ENCODE measurements around the gene LRRC72. TPM values are rescaled to one million over a fixed set of nuclear protein-coding genes. Genes with fewer than 3 reads are reported as not detected.

The LRRC72 gene
- total and polyA plus RNA-seq, 11 donors, result not detected

DNA sequence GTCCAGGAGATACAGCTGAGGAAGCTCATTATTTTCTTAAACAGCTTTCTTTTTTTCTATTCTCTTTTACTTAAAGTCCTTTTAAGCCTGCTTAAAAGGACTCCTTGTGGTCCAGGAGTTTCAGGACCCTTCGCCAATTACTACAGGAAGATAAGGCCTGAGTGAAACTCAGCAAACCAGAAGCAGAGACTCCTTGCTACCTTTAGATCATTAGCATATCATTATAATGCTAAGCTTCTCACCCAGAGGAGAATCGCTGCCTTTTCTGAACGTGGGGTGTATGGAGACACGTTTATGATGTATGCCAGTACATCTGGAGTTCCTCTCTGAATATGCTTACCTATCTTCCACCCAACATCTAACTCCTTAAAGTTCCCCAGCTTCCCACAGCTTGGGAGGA is 71.4 kb downstream of the LRRC72 start:
- TF ChIP-seq POLR2A (IDR thresholded peaks at IDR 0.05), result no peak
- TF ChIP-seq, protein P1, sequence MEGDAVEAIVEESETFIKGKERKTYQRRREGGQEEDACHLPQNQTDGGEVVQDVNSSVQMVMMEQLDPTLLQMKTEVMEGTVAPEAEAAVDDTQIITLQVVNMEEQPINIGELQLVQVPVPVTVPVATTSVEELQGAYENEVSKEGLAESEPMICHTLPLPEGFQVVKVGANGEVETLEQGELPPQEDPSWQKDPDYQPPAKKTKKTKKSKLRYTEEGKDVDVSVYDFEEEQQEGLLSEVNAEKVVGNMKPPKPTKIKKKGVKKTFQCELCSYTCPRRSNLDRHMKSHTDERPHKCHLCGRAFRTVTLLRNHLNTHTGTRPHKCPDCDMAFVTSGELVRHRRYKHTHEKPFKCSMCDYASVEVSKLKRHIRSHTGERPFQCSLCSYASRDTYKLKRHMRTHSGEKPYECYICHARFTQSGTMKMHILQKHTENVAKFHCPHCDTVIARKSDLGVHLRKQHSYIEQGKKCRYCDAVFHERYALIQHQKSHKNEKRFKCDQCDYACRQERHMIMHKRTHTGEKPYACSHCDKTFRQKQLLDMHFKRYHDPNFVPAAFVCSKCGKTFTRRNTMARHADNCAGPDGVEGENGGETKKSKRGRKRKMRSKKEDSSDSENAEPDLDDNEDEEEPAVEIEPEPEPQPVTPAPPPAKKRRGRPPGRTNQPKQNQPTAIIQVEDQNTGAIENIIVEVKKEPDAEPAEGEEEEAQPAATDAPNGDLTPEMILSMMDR (IDR thresholded peaks at IDR 0.05), result no peak
- H3K4me1 ChIP-seq, result no peaks in the 10 kb centered on the region
- H3K4me3 ChIP-seq, result no peak overlapping the region
- 61 to 70% (median 64%) methylated on average over 4 of the region's 4 CpGs for WGBS, 4 donors
- H3K27me3 ChIP-seq, result no peaks in the 10 kb centered on the region
- DNase-seq (no peak), ATAC-seq (no peak)
- peaks cover 0 to 61% (median 46%) of the 10 kb centered on the region in 9 donors for H3K36me3 ChIP-seq
- no peaks in the 10 kb centered on the region for H3K9me3 ChIP-seq
- intact Hi-C loops (cut with DNase I), result no loop called here
- no peak overlapping the region for H3K27ac ChIP-seq

DNA sequence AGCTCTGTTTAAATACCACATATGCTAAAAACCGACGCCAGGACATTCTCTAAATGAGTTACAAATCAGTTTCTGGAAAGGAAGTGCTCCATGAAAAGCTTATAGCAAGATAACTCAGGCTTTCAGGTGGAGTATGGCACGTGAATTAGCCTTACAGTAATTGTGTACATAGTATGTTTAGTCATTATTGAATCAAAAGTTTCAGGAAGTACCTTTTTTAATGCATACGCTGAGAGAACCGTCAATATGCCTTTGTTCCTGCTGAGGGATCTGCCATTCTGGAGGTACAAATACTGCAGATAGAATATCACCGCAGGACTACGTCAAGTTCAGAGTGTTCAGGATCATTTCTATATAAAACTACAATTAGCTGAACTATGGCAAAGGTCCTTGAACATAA is 73.2 kb downstream of the LRRC72 start:
- ATAC-seq, result no peak
- Histone ChIP-seq H3K4me1 (no peaks in the 10 kb centered on the region), H3K27ac (no peak overlapping the region), H3K27me3 (no peaks in the 10 kb centered on the region), H3K36me3 (peaks cover 0 to 79% (median 65%) of the 10 kb centered on the region in 9 donors), H3K4me3 (no peak overlapping the region), H3K9me3 (no peaks in the 10 kb centered on the region)
- no peak for DNase-seq
- 85 to 89% (median 87%) methylated on average over 7 of the region's 7 CpGs for WGBS, 4 donors
- intact Hi-C loops (cut with DNase I), result loop anchor here in 2 of 10 donors (5.0 to 10.0 kb wide), 2 partner anchors 87 to 315 kb away; no protein-coding TSS in a partner anchor
- TF ChIP-seq POLR2A (IDR thresholded peaks at IDR 0.05), result no peak
- TF ChIP-seq, protein P1 (IDR thresholded peaks at IDR 0.05), result no peak

DNA sequence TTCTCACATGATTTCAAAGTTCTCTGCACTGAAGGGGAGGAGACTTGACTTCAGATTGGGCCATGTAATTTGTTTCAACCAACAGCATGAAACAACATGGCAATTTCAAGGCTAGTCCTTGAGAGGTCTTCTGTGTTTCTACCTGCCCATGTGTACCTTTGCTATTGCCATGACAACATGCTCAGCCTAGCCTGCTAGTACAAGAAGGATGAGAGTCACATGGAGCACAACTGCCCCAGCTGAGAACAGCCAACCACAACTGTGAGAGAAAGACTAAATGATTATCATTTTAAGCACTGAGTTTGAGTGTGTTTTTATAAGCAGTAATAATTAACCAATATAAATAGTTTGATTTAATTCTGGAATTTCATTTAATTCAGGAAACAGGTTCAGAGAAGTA is 77.0 kb downstream of the LRRC72 start:
- intact Hi-C loops (cut with DNase I), result loop anchor here in 2 of 10 donors (5.0 to 10.0 kb wide), 2 partner anchors 84 to 311 kb away; no protein-coding TSS in a partner anchor
- TF ChIP-seq POLR2A (IDR thresholded peaks at IDR 0.05), result no peak
- TF ChIP-seq, protein P1 (IDR thresholded peaks at IDR 0.05), result no peak
- Histone ChIP-seq H3K36me3 (peaks cover 0 to 100% (median 84%) of the 10 kb centered on the region in 9 donors), H3K27ac (no peak overlapping the region), H3K27me3 (no peaks in the 10 kb centered on the region), H3K4me1 (no peaks in the 10 kb centered on the region), H3K4me3 (no peak overlapping the region), H3K9me3 (no peaks in the 10 kb centered on the region)
- ATAC-seq (no peak), DNase-seq (no peak)

DNA sequence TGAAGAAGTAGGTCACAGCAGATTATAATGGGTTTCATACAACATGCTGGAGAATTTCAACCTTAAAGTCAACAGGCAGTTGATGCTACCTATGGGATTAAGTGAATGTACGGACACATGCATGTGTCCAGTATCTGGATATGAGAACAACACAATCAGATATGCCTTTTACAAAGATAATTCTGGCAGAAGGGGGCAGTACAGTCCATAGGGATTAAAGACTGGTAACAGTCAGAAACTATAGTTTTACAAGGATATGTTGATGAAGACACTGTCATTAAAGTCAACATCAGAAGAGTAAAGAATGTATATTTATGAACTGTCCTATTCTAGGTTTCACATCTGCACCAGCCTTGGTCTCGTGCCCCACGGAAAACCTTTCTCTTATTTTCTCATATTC is 77.4 kb downstream of the LRRC72 start:
- Histone ChIP-seq H3K9me3 (no peaks in the 10 kb centered on the region), H3K36me3 (peaks cover 0 to 100% (median 85%) of the 10 kb centered on the region in 9 donors), H3K4me3 (no peak overlapping the region), H3K27me3 (no peaks in the 10 kb centered on the region), H3K4me1 (no peaks in the 10 kb centered on the region), H3K27ac (no peak overlapping the region)
- WGBS, 4 donors, result 92 to 96% (median 95%) methylated on average over 3 of the region's 3 CpGs
- TF ChIP-seq POLR2A (IDR thresholded peaks at IDR 0.05), result no peak
- TF ChIP-seq, protein P1 (IDR thresholded peaks at IDR 0.05), result peak in 5 of 12 donors; percentile 10 to 21 (median 15)
- no peak for ATAC-seq
- intact Hi-C loops (cut with DNase I), result loop anchor here in 2 of 10 donors (5.0 to 10.0 kb wide), 2 partner anchors 83 to 311 kb away; no protein-coding TSS in a partner anchor
- DNase-seq, result no peak
